Measurements from ENCODE around the gene GCKR. TPM values are rescaled to one million over a fixed set of nuclear protein-coding genes. Genes with fewer than 3 reads are reported as not detected.

Gene GCKR, protein sequence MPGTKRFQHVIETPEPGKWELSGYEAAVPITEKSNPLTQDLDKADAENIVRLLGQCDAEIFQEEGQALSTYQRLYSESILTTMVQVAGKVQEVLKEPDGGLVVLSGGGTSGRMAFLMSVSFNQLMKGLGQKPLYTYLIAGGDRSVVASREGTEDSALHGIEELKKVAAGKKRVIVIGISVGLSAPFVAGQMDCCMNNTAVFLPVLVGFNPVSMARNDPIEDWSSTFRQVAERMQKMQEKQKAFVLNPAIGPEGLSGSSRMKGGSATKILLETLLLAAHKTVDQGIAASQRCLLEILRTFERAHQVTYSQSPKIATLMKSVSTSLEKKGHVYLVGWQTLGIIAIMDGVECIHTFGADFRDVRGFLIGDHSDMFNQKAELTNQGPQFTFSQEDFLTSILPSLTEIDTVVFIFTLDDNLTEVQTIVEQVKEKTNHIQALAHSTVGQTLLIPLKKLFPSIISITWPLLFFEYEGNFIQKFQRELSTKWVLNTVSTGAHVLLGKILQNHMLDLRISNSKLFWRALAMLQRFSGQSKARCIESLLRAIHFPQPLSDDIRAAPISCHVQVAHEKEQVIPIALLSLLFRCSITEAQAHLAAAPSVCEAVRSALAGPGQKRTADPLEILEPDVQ
- total RNA-seq (1 to 10 TPM in 6 of 7 donors, under 1 TPM in 1; 0.33 to 6.7 (median 3.3) TPM), polyA plus RNA-seq (1 to 10 TPM in 2 of 3 donors, under 1 TPM in 1; 0.59 to 3.4 (median 3.3) TPM)
- long read RNA-seq, donor 1, result 0 reads
- long read RNA-seq, donor 2, result 0 reads

GRCh38 chr2:27496357-27497287 lies at the start of gene GCKR:
GCKR (plus strand) TSS chr2:27496839; CDS start chr2:27496905, 66 bp downstream.
- intact Hi-C loops (cut with DNase I; ENCODE audit: low total_unique reads), result no loop called here
- TF ChIP-seq POLR2AphosphoS5 (IDR thresholded peaks at IDR 0.05) (peak in 1 of 3 donors; percentile 16), POLR2A (IDR thresholded peaks at IDR 0.05) (no peak)
- Histone ChIP-seq H3K27ac (peak within 1 kb of the TSS in 2 of 8 donors; percentile 10 to 50), H3K9me3 (no peaks in the 10 kb centered on the region), H3K4me1 (peaks cover 0 to 32% (median 18%) of the 10 kb centered on the region in 6 donors), H3K27me3 (replicated peaks in 1 of 7) (peaks cover 0 to 53% (median 17%) of the 10 kb centered on the region in 7 donors), H3K4me3 (no peak within 1 kb of the TSS), H3K36me3 (peaks cover 0 to 5% (median 0%) of the 10 kb centered on the region in 6 donors)
- DNase-seq, result no peak
- 58 to 69% (median 58%) methylated on average over 10 to 12 of the region's 12 CpGs for WGBS, 5 donors

DNA sequence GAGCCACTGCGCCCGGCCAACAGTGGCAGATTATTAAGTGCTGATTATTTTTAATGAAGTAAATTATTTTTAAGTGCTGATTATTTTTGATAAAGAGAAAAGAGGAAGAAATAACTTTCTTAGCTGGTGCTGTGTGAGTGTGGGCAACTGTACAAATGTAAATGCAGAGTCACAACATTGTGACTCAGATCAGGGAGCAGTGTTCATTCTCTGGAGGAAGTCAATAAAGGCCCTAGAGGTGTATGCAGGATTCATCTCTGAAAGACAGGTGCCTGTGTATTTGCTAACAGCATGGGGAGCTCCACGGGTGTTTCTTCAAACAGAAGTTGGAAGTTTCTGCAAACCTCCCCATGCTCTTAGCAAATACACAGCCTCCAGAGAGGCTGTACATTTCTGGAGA lies 48.3 kb upstream of the GCKR start:
- WGBS, 5 donors, result 56 to 96% (median 69%) methylated on average over 3 of the region's 3 CpGs
- Histone ChIP-seq H3K9me3 (no peaks in the 10 kb centered on the region), H3K4me3 (no peak overlapping the region), H3K27ac (no peak overlapping the region), H3K36me3 (peaks cover 0 to 93% (median 50%) of the 10 kb centered on the region in 6 donors), H3K27me3 (replicated peaks in 1 of 7) (no peaks in the 10 kb centered on the region), H3K4me1 (peaks cover 0 to 4% (median 0%) of the 10 kb centered on the region in 6 donors)
- no peak for DNase-seq
- intact Hi-C loops (cut with DNase I; ENCODE audit: low total_unique reads), result no loop called here
- TF ChIP-seq POLR2AphosphoS5 (IDR thresholded peaks at IDR 0.05), result no peak
- no peak for TF ChIP-seq CTCF (IDR thresholded peaks at IDR 0.05 in 8 of 11, conservative IDR thresholded peaks at IDR 0.05 in 3 of 11)
- no peak for TF ChIP-seq POLR2A (IDR thresholded peaks at IDR 0.05)

DNA sequence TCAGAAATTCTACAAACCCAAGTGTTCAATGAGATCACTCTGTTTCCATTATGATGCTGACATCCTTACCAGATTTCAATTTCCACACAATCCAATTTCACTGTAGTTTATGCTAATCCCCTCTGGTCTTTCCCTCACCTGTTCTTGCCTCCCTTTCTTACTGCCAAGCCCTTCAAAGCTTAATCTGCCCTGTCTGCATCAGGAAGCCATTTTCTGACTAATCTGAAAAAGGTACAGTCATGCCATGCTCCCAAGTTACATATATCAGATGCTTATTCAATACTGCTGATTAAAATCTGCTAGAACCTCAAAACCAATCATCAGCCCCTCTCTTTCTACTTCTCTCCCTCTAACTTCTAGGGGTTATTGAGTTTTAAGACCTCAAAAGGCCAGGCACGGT lies 45.5 kb upstream of the GCKR start:
- no peak for DNase-seq
- TF ChIP-seq POLR2A (IDR thresholded peaks at IDR 0.05) (no peak), CTCF (IDR thresholded peaks at IDR 0.05 in 8 of 11, conservative IDR thresholded peaks at IDR 0.05 in 3 of 11) (no peak), POLR2AphosphoS5 (IDR thresholded peaks at IDR 0.05) (no peak)
- Histone ChIP-seq H3K4me3 (no peak overlapping the region), H3K36me3 (peaks cover 0 to 93% (median 61%) of the 10 kb centered on the region in 6 donors), H3K27ac (no peak overlapping the region), H3K4me1 (no peaks in the 10 kb centered on the region), H3K27me3 (replicated peaks in 1 of 7) (no peaks in the 10 kb centered on the region), H3K9me3 (no peaks in the 10 kb centered on the region)
- 46 to 100% (median 91%) methylated on average over 1 of the region's 1 CpG for WGBS, 5 donors
- intact Hi-C loops (cut with DNase I; ENCODE audit: low total_unique reads), result no loop called here

DNA sequence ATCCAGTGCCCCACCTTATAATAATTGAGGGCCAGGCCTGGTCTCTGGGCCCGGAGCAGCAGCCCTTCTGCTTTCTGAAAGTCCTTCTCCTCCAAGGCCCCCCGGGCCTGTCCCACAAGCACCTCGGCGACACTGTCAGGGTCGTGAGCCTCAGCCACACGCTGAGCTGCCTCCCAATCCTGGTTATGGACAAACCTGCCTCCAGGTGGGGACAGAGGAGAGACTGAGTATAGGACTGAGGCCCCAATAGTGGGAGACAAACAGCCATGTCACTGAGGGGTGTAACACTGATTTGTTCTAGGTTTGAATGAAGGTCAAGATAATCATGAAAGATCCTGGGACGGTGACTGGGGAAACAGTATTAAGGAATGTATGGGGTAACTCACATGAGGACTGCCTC lies 42.7 kb upstream of the GCKR start:
- Histone ChIP-seq H3K9me3 (no peaks in the 10 kb centered on the region), H3K27me3 (replicated peaks in 1 of 7) (no peaks in the 10 kb centered on the region), H3K27ac (no peak overlapping the region), H3K4me1 (no peaks in the 10 kb centered on the region), H3K4me3 (no peak overlapping the region), H3K36me3 (peaks cover 0 to 99% (median 71%) of the 10 kb centered on the region in 6 donors)
- WGBS, 5 donors, result 93 to 98% (median 96%) methylated on average over 7 of the region's 7 CpGs
- intact Hi-C loops (cut with DNase I; ENCODE audit: low total_unique reads), result no loop called here
- no peak for DNase-seq
- no peak for TF ChIP-seq POLR2A (IDR thresholded peaks at IDR 0.05)
- no peak for TF ChIP-seq CTCF (IDR thresholded peaks at IDR 0.05 in 8 of 11, conservative IDR thresholded peaks at IDR 0.05 in 3 of 11)
- no peak for TF ChIP-seq POLR2AphosphoS5 (IDR thresholded peaks at IDR 0.05)
